Upper lobe of left lung (tissue), 6 donors: ENCODE measurements around the gene KIAA1549. TPM values are rescaled to one million over a fixed set of nuclear protein-coding genes. Genes with fewer than 3 reads are reported as not detected.
A peak's percentile ranks its signal among the peaks of the same experiment; 100 is the strongest.

ENCODE experiments used
- ATAC-seq, 2 donors: fragments of 200-7000 bp; cut with Tn5 transposase; one replicate each; pipeline ENCODE4 v1.9.1; 2022; ENCODE audit warnings: mild to moderate bottlenecking in 2 of 2, moderate library complexity in 2 of 2; ENCODE audit not compliant: low FRiP score in 2 of 2
- DNase-seq, 2 donors: peaks; one replicate each; pipeline ENCODE4 v3.0.0-alpha.2; 2019 to 2020
- H3K27ac ChIP-seq, 4 donors: fragments of 200-600 bp; sonication (generic); one replicate each; pipeline ENCODE4 v1.5.1; 2016 to 2019
- H3K27me3 ChIP-seq, 4 donors: fragments of 200-600 bp; sonication (generic); one replicate each; pipeline ENCODE4 v1.5.1; 2017 to 2019
- H3K36me3 ChIP-seq, 4 donors: fragments of 200-600 bp; sonication (generic); one replicate each; pipeline ENCODE4 v1.5.1; 2016 to 2019
- H3K4me1 ChIP-seq, 4 donors: fragments of 200-600 bp; sonication (generic); one replicate each; pipeline ENCODE4 v1.5.1; 2018 to 2019
- H3K4me3 ChIP-seq, 4 donors: fragments of 200-600 bp; sonication (generic); one replicate each; pipeline ENCODE4 v1.5.1; 2017 to 2019; ENCODE audit warnings: mild to moderate bottlenecking in 2 of 4, moderate library complexity in 1 of 4
- H3K9me3 ChIP-seq, 4 donors: fragments of 200-600 bp; sonication (generic); one replicate each; pipeline ENCODE4 v1.5.1; 2018 to 2019
- CTCF ChIP-seq, 6 experiments: fragments of 450-650 bp in 4 of 6; fragments of 200-600 bp in 2 of 6; sonication (generic) in 2 of 6; IDR thresholded peaks; one replicate each; pipeline ENCODE4 v1.5.1; 2016 to 2019; ENCODE audit warnings: antibody characterized with exemption in 6 of 6
- EP300 ChIP-seq, 4 donors: sonication (generic); formaldehyde crosslinking; IDR thresholded peaks; one replicate each; pipeline ENCODE4 v1.5.1; 2017; ENCODE audit warnings: antibody characterized with exemption in 4 of 4, control low read depth in 2 of 4
- POLR2A ChIP-seq, 4 donors: fragments of 450-650 bp; IDR thresholded peaks; one replicate each; pipeline ENCODE4 v1.5.1; 2016 to 2017; ENCODE audit warnings: antibody characterized with exemption in 4 of 4, mild to moderate bottlenecking in 2 of 4
- POLR2AphosphoS5 ChIP-seq, 2 donors: sonication (generic); formaldehyde crosslinking; IDR thresholded peaks; one replicate each; pipeline ENCODE4 v1.5.1; 2017; ENCODE audit warnings: antibody characterized with exemption in 2 of 2
- WGBS, 2 donors: methylation state at CpG; one replicate each; pipeline ENCODE4 v1.1.5; 2017 to 2018; 5-methylcytosine and 5-hydroxymethylcytosine counted together
- total RNA-seq, 6 donors: library from RNA; depleted of rRNA in 4 of 6; stranded (reverse); fragments of >200 nt in 4 of 6; gene quantifications; one replicate each; pipeline versions ENCODE4 v1.1.0 to v1.2.1, GENCODE V29; 2016 to 2021
- donor health status: DM: no; HTN: no; CAD: no; lungs with moderate emphysema.
- donor health status: DM: no; HTN: yes; CAD: no; lungs with severe emphysema.

The KIAA1549 gene
- total RNA-seq, 6 donors from 2014 or later, result 4.1 to 10.2 (median 5.3) TPM

GRCh38 chr7:138918756-138919155 lies 62.4 kb downstream of the KIAA1549 start:
- no peak for TF ChIP-seq POLR2AphosphoS5 (IDR thresholded peaks at IDR 0.05)
- no peak for TF ChIP-seq POLR2A (IDR thresholded peaks at IDR 0.05)
- no peak for TF ChIP-seq CTCF (IDR thresholded peaks at IDR 0.05)
- no peak for TF ChIP-seq EP300 (IDR thresholded peaks at IDR 0.05)
- DNase-seq, result no peak
- H3K4me3 ChIP-seq, result no peak overlapping the region
- H3K27me3 ChIP-seq, result no peaks in the 10 kb centered on the region
- H3K36me3 ChIP-seq, result peaks cover 0 to 17% (median 3%) of the 10 kb centered on the region in 4 donors
- no peak overlapping the region for H3K27ac ChIP-seq
- H3K4me1 ChIP-seq, result no peaks in the 10 kb centered on the region
- H3K9me3 ChIP-seq, result no peaks in the 10 kb centered on the region
- ATAC-seq, result no peak
- WGBS, 2 donors, result 93 to 94% methylated on average over 10 of the region's 10 CpGs

GRCh38 chr7:138918176-138918575 lies 63.0 kb downstream of the KIAA1549 start:
- WGBS, 2 donors, result 94 to 97% methylated on average over 13 of the region's 13 CpGs

GRCh38 chr7:138917771-138918170 lies 63.4 kb downstream of the KIAA1549 start:
- H3K4me1 ChIP-seq, result no peaks in the 10 kb centered on the region
- WGBS, 2 donors, result 90 to 97% methylated on average over 16 of the region's 16 CpGs
- DNase-seq, result peak in 1 of 2 donors; percentile 39

More at GRCh38 chr7:138918176-138918575, 63.0 kb downstream of the KIAA1549 start:
- no peaks in the 10 kb centered on the region for H3K4me1 ChIP-seq
- H3K27ac ChIP-seq, result no peak overlapping the region
- peaks cover 0 to 17% (median 3%) of the 10 kb centered on the region in 4 donors for H3K36me3 ChIP-seq
- no peak overlapping the region for H3K4me3 ChIP-seq
- H3K27me3 ChIP-seq, result no peaks in the 10 kb centered on the region
- H3K9me3 ChIP-seq, result no peaks in the 10 kb centered on the region
- ATAC-seq (no peak), DNase-seq (no peak)
- TF ChIP-seq POLR2A (IDR thresholded peaks at IDR 0.05), result no peak
- TF ChIP-seq POLR2AphosphoS5 (IDR thresholded peaks at IDR 0.05), result no peak
- TF ChIP-seq EP300 (IDR thresholded peaks at IDR 0.05), result no peak
- TF ChIP-seq CTCF (IDR thresholded peaks at IDR 0.05), result no peak

GRCh38 chr7:138916731-138917130 lies 64.5 kb downstream of the KIAA1549 start:
- H3K4me1 ChIP-seq, result no peaks in the 10 kb centered on the region
- DNase-seq (peak in 1 of 2 donors; percentile 42), ATAC-seq (no peak)
- no peak overlapping the region for H3K27ac ChIP-seq
- no peak for TF ChIP-seq EP300 (IDR thresholded peaks at IDR 0.05)
- no peak for TF ChIP-seq CTCF (IDR thresholded peaks at IDR 0.05)
- no peak for TF ChIP-seq POLR2AphosphoS5 (IDR thresholded peaks at IDR 0.05)
- TF ChIP-seq POLR2A (IDR thresholded peaks at IDR 0.05), result no peak
- H3K27me3 ChIP-seq, result no peaks in the 10 kb centered on the region
- H3K4me3 ChIP-seq, result no peak overlapping the region
- WGBS, 2 donors, result 92 to 93% methylated on average over 16 to 17 of the region's 17 CpGs
- H3K9me3 ChIP-seq, result no peaks in the 10 kb centered on the region
- H3K36me3 ChIP-seq, result peaks cover 0 to 17% (median 3%) of the 10 kb centered on the region in 4 donors

More at GRCh38 chr7:138917771-138918170, 63.4 kb downstream of the KIAA1549 start:
- Histone ChIP-seq H3K27ac (no peak overlapping the region), H3K9me3 (no peaks in the 10 kb centered on the region), H3K36me3 (peaks cover 0 to 17% (median 3%) of the 10 kb centered on the region in 4 donors), H3K4me3 (no peak overlapping the region), H3K27me3 (no peaks in the 10 kb centered on the region)
- no peak for ATAC-seq
- no peak for TF ChIP-seq POLR2A (IDR thresholded peaks at IDR 0.05)
- no peak for TF ChIP-seq EP300 (IDR thresholded peaks at IDR 0.05)
- TF ChIP-seq CTCF (IDR thresholded peaks at IDR 0.05), result no peak

- DNase-seq, result no peak
- 88 to 96% methylated on average over 6 of the region's 6 CpGs for WGBS, 2 donors
- no peaks in the 10 kb centered on the region for H3K9me3 ChIP-seq
- H3K27me3 ChIP-seq, result no peaks in the 10 kb centered on the region
- peaks cover 0 to 17% (median 3%) of the 10 kb centered on the region in 4 donors for H3K36me3 ChIP-seq
- H3K4me3 ChIP-seq, result no peak overlapping the region
- no peak for TF ChIP-seq EP300 (IDR thresholded peaks at IDR 0.05)
- TF ChIP-seq CTCF (IDR thresholded peaks at IDR 0.05), result no peak
- TF ChIP-seq POLR2AphosphoS5 (IDR thresholded peaks at IDR 0.05), result no peak
- TF ChIP-seq POLR2A (IDR thresholded peaks at IDR 0.05), result no peak
- H3K27ac ChIP-seq, result no peak overlapping the region
- no peak for ATAC-seq
- H3K4me1 ChIP-seq, result no peaks in the 10 kb centered on the region
These were observed 64.9 kb downstream of the KIAA1549 start for GRCh38 chr7:138916275-138916674.
